Tibial artery (tissue), 4 donors: Measurements from ENCODE around the gene CELSR3.

Experiments
- DNase-seq, 2 donors: peaks; one replicate each; pipeline ENCODE4 v3.0.0-alpha.2; 2019
- H3K27ac ChIP-seq, 2 donors: fragments of 200-600 bp; sonication (generic) in 1 of 2; 1 replicate in 1 of 2; 2 replicates in 1 of 2; pipeline ENCODE4 v1.5.1; 2018 to 2019; ENCODE audit warnings: mild to moderate bottlenecking in 1 of 2
- H3K27me3 ChIP-seq, 2 donors: fragments of 200-600 bp; sonication (generic) in 1 of 2; one replicate each; pipeline versions ENCODE4 v1.5.1 to v1.6.0; 2016 to 2019
- H3K36me3 ChIP-seq, 3 donors: fragments of 200-600 bp; sonication (generic) in 2 of 3; one replicate each; pipeline ENCODE4 v1.5.1; 2016 to 2019; ENCODE audit warnings: mild to moderate bottlenecking in 2 of 3
- H3K4me1 ChIP-seq, 4 donors: fragments of 200-600 bp; sonication (generic) in 2 of 4; 1 replicate in 3 of 4; 2 replicates in 1 of 4; pipeline ENCODE4 v1.5.1; 2016 to 2019
- H3K4me3 ChIP-seq, 2 donors: fragments of 200-600 bp; sonication (generic) in 1 of 2; 1 replicate in 1 of 2; 2 replicates in 1 of 2; pipeline ENCODE4 v1.5.1; 2018 to 2019; ENCODE audit warnings: mild to moderate bottlenecking in 2 of 2
- H3K9me3 ChIP-seq, 3 donors: fragments of 200-600 bp; sonication (generic) in 1 of 3; one replicate each; pipeline ENCODE4 v1.5.1; 2016 to 2019
- CTCF ChIP-seq, 2 experiments: fragments of 200-600 bp in 1 of 2; fragments of 450-650 bp in 1 of 2; IDR thresholded peaks; one replicate each; pipeline ENCODE4 v1.5.1; 2017 to 2019; ENCODE audit warnings: antibody characterized with exemption in 2 of 2, mild to moderate bottlenecking in 1 of 2, moderate library complexity in 1 of 2
- intact Hi-C: fragments of 100-400 bp; cut with DNase I; formaldehyde crosslinking; loops from one replicate; pipeline ENCODE4 v1.15.0; 2023; ENCODE audit warnings: low total_unique reads

Gene CELSR3

GRCh38 chr3:48631516-48632448 is 30.9 kb downstream of the CELSR3 start:
- Histone ChIP-seq H3K27ac (peak overlapping the region; percentile 10 to 83), H3K4me3 (no peak overlapping the region), H3K4me1 (peaks cover 0 to 46% (median 36%) of the 10 kb centered on the region in 4 donors), H3K27me3 (no peaks in the 10 kb centered on the region), H3K36me3 (peaks cover 66 to 70% (median 66%) of the 10 kb centered on the region in 3 donors), H3K9me3 (no peaks in the 10 kb centered on the region)
- TF ChIP-seq CTCF (IDR thresholded peaks at IDR 0.05), result no peak
- intact Hi-C loops, result loop anchor here (10.0 kb wide), 1 partner anchor 167 kb away; a partner anchor contains a TSS
- no peak for DNase-seq

- TF ChIP-seq CTCF (IDR thresholded peaks at IDR 0.05), result no peak
These were observed 31.9 kb downstream of the CELSR3 start for GRCh38 chr3:48630833-48631232.

GRCh38 chr3:48630407-48630806 is 32.3 kb downstream of the CELSR3 start:
- no peak overlapping the region for H3K27ac ChIP-seq
- no peak for TF ChIP-seq CTCF (IDR thresholded peaks at IDR 0.05)
- DNase-seq, result no peak
- H3K36me3 ChIP-seq, result peaks cover 79 to 84% (median 80%) of the 10 kb centered on the region in 3 donors
- no peaks in the 10 kb centered on the region for H3K9me3 ChIP-seq
- intact Hi-C loops, result loop anchor here (10.0 kb wide), 1 partner anchor 166 kb away; a partner anchor contains a TSS
- no peaks in the 10 kb centered on the region for H3K27me3 ChIP-seq
- H3K4me1 ChIP-seq, result peaks cover 0 to 35% (median 27%) of the 10 kb centered on the region in 4 donors
- no peak overlapping the region for H3K4me3 ChIP-seq

More at GRCh38 chr3:48630833-48631232, 31.9 kb downstream of the CELSR3 start:
- Histone ChIP-seq H3K4me3 (no peak overlapping the region), H3K9me3 (no peaks in the 10 kb centered on the region), H3K4me1 (peaks cover 0 to 36% (median 28%) of the 10 kb centered on the region in 4 donors), H3K27ac (no peak overlapping the region), H3K36me3 (peaks cover 75 to 79% (median 76%) of the 10 kb centered on the region in 3 donors), H3K27me3 (no peaks in the 10 kb centered on the region)
- intact Hi-C loops, result loop anchor here (10.0 kb wide), 1 partner anchor 166 kb away; a partner anchor contains a TSS
- DNase-seq, result no peak

- intact Hi-C loops, result loop anchor here (10.0 kb wide), 1 partner anchor 165 kb away; a partner anchor contains a TSS
- peaks cover 85 to 89% (median 85%) of the 10 kb centered on the region in 3 donors for H3K36me3 ChIP-seq
- H3K4me3 ChIP-seq, result no peak overlapping the region
- no peaks in the 10 kb centered on the region for H3K27me3 ChIP-seq
- H3K4me1 ChIP-seq, result peaks cover 0 to 35% (median 27%) of the 10 kb centered on the region in 4 donors
- no peaks in the 10 kb centered on the region for H3K9me3 ChIP-seq
- no peak for DNase-seq
- H3K27ac ChIP-seq, result no peak overlapping the region
- no peak for TF ChIP-seq CTCF (IDR thresholded peaks at IDR 0.05)
These were observed 32.8 kb downstream of the CELSR3 start for GRCh38 chr3:48629894-48630293.

GRCh38 chr3:48628277-48629017 is 34.2 kb downstream of the CELSR3 start:
- Histone ChIP-seq H3K9me3 (no peaks in the 10 kb centered on the region), H3K27ac (no peak overlapping the region), H3K27me3 (no peaks in the 10 kb centered on the region), H3K4me1 (peaks cover 0 to 23% (median 16%) of the 10 kb centered on the region in 4 donors), H3K4me3 (no peak overlapping the region), H3K36me3 (peaks cover 95 to 100% (median 98%) of the 10 kb centered on the region in 3 donors)
- TF ChIP-seq CTCF (IDR thresholded peaks at IDR 0.05), result no peak
- intact Hi-C loops, result no loop called here
- no peak for DNase-seq
